LNCaP clone FGC (cell line): Measurements from ENCODE around the gene PDE2A.

Source experiments
- DNase-seq: peaks from one replicate; pipeline ENCODE4 v3.0.0-alpha.2; 2011; ENCODE audit warnings: low read depth
- H3K4me3 ChIP-seq: 2 replicates; pipeline ENCODE4 v1.5.1; 2011; ENCODE audit warnings: mild to moderate bottlenecking, low read depth, low read length, control low read depth
- TF ChIP-seq, protein P1 (sequence below): IDR thresholded peaks from 2 replicates; pipeline ENCODE4 v1.5.1; 2012; ENCODE audit warnings: mild to moderate bottlenecking; ENCODE audit not compliant: control insufficient read depth, insufficient read depth; ENCODE audit errors: extremely low read depth

Gene PDE2A

GRCh38 chr11:72680624-72681158 is 6.5 kb upstream of the PDE2A start:
- no peak for DNase-seq
- TF ChIP-seq, protein P1, sequence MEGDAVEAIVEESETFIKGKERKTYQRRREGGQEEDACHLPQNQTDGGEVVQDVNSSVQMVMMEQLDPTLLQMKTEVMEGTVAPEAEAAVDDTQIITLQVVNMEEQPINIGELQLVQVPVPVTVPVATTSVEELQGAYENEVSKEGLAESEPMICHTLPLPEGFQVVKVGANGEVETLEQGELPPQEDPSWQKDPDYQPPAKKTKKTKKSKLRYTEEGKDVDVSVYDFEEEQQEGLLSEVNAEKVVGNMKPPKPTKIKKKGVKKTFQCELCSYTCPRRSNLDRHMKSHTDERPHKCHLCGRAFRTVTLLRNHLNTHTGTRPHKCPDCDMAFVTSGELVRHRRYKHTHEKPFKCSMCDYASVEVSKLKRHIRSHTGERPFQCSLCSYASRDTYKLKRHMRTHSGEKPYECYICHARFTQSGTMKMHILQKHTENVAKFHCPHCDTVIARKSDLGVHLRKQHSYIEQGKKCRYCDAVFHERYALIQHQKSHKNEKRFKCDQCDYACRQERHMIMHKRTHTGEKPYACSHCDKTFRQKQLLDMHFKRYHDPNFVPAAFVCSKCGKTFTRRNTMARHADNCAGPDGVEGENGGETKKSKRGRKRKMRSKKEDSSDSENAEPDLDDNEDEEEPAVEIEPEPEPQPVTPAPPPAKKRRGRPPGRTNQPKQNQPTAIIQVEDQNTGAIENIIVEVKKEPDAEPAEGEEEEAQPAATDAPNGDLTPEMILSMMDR: no peak
- H3K4me3 ChIP-seq: no peak overlapping the region

DNA sequence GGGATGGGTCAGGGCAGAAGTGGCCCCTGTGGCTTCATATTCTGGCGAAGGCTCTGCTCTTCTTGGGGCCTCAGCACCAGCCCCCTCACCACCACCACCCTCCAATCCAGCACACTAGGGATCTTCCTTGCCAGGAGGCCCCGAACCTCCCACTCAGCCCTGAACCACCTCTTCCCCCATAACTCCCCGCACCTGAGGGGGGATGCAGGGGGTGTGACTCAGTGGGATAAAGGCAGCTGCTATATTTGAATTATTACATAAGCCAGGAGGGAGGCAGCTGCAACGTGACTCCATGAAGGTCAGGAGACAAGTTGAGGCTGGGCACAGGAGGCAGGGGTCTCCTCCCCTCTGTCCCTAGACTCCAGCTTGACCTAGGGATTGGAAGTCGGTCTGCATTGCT is 5.6 kb upstream of the PDE2A start:
- DNase-seq: no peak
- H3K4me3 ChIP-seq: no peak overlapping the region
- TF ChIP-seq, protein P1: no peak

GRCh38 chr11:72678524-72678923 is 4.3 kb upstream of the PDE2A start:
- no peak overlapping the region for H3K4me3 ChIP-seq
- TF ChIP-seq, protein P1: no peak
- DNase-seq: no peak

DNA sequence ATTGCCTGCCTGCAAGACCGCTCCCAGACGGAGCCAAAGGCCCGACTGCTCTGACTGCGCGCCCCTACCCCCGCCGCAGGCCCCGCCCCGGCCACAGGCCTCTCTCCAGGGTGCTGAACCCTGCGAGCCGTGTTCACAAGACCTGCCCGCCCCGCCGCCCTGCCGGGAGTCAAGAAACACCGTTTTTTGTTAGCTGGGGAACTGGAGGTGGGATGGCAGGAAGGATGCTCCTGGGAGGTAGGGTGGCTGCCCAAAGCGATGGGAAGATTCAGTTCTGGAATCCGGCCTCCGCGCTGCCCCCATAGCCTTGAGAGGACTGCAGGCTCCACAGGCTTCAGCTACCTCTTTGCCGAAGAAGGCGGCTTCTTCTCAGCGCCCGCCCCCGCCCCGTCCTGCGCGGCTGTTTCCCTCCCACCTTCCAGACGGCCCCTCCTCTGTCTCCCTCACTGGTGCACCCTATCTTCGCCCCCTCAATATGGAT is 2.7 kb upstream of the PDE2A start:
- H3K4me3 ChIP-seq: no peak overlapping the region
- no peak for DNase-seq
- TF ChIP-seq, protein P1: no peak

DNA sequence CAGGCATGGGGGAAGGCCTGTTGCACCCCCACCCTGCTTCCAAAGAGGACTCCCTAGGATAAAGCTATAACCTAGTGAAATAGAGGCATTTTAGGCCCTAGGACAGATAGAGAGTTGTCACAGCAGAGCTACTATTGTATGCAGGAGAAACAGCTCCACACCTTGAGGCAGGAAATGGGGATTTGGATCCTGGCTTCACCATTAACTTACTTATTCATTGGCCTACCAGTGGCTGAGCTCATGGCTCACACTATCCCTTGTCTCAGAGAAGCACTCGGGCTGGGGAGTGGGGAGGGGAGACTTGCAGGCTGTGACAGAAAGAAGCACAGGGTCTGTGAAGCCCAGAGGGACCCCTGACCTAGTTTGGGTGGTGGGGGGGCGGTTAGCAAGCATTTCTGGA is 999 bp upstream of the PDE2A start:
- no peak for DNase-seq
- no peak overlapping the region for H3K4me3 ChIP-seq
- TF ChIP-seq, protein P1: no peak

- no peak overlapping the region for H3K4me3 ChIP-seq
- DNase-seq: no peak
- TF ChIP-seq, protein P1: no peak
Measured at GRCh38 chr11:72673284-72673942, 809 bp downstream of the PDE2A start.
